ENCODE results near the gene NYNRIN. TPM values are rescaled to one million over a fixed set of nuclear protein-coding genes. Genes with fewer than 3 reads are reported as not detected.

The NYNRIN gene
- total and polyA plus RNA-seq, 10 of the 15 experiments (the other 5 are each of a cell fraction or from before 2014, with no cell fraction given) = under 0.01 to 0.15 (median 0.01) TPM; not detected in 5

- no peak for TF ChIP-seq CEBPZ (IDR thresholded peaks at IDR 0.05; ENCODE audit: low read depth, low read length)
- TF ChIP-seq TBL1XR1 (IDR thresholded peaks at IDR 0.05; ENCODE audit: low read depth, low read length) = no peak
- no peak for TF ChIP-seq SPI1 (IDR thresholded peaks at IDR 0.05; ENCODE audit: borderline replicate concordance, insufficient read depth, low read depth, low read length)
- TF ChIP-seq SMAD1 (IDR thresholded peaks at IDR 0.05; ENCODE audit: low read depth, partially characterized antibody) = peak; percentile 64
- no peak for TF ChIP-seq STAT1 (conservative IDR thresholded peaks at IDR 0.05)
- TF ChIP-seq ZBTB40 (IDR thresholded peaks at IDR 0.05; ENCODE audit: borderline replicate concordance) = no peak
- TF ChIP-seq CTCF (IDR thresholded peaks at IDR 0.05 in 2 of 3, conservative IDR thresholded peaks at IDR 0.05 in 1 of 3; ENCODE audit: control insufficient read depth in 2 of 3, extremely low read depth in 1 of 3, insufficient read depth in 1 of 3, low read depth in 3 of 3, low read length in 3 of 3) = peak; percentile 95 to 98 (median 98)
- TF ChIP-seq MEF2B (IDR thresholded peaks at IDR 0.05; ENCODE audit: partially characterized antibody, poor library complexity, severe bottlenecking) = peak; percentile 53
- no peak for TF ChIP-seq SUPT20H (IDR thresholded peaks at IDR 0.05; ENCODE audit: borderline replicate concordance, control insufficient read depth, low read depth, low read length)
- TF ChIP-seq PBX3 (IDR thresholded peaks at IDR 0.05; ENCODE audit: insufficient replicate concordance, low read depth, low read length) = no peak
- peak; percentile 72 for TF ChIP-seq SMC3 (IDR thresholded peaks at IDR 0.05; ENCODE audit: borderline replicate concordance, low read length)
- no peak for TF ChIP-seq SREBF2 (IDR thresholded peaks at IDR 0.05; ENCODE audit: low read length)
- TF ChIP-seq WRNIP1 (IDR thresholded peaks at IDR 0.05; ENCODE audit: borderline replicate concordance, low read depth, low read length) = no peak
- TF ChIP-seq YY1 (IDR thresholded peaks at IDR 0.05; ENCODE audit: low read depth, low read length) = peak; percentile 72
- no peak for TF ChIP-seq SUZ12 (IDR thresholded peaks at IDR 0.05; ENCODE audit: unreplicated experiment)
- TF ChIP-seq ATF7 (IDR thresholded peaks at IDR 0.05; ENCODE audit: low read depth) = no peak; the same call in 1 of the 2 replicates
- no peak for TF ChIP-seq IRF3 (IDR thresholded peaks at IDR 0.05)
Measured at GRCh38 chr14:24431569-24432258, 32.9 kb downstream of the NYNRIN start (continued).
